ENCODE measurements around the gene PHIP. TPM values are rescaled to one million over a fixed set of nuclear protein-coding genes. Genes with fewer than 3 reads are reported as not detected.
"Not testable (repeated sequence)": the region's sequence is repeated elsewhere in the genome, so short reads cannot be mapped to it uniquely, and the experiment has no call there.

Gene PHIP
- total and polyA plus RNA-seq, 2 donors (not counting 3 experiments of a cell fraction or from before 2014, with no cell fraction given), result 3.5 to 28.4 TPM

DNA sequence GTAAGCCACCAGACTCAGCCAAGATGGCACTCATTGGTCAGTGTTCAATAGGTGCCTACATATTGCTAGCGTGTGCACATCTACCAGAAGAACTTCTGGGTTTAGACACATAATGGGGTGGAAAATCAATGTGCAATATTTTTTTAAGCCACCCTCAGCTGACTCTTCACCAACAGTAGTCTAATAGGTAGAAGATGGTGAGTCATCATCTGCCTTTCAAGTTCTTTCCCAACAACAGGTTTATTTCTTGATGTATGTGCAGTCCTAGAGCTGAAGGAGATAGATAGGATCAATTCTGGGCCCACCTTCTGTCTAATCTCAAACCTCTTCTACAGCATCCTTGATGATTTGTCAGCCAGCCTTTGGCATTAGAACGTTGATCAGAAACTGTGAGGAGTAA, 169.4 kb downstream of the PHIP start:
- intact Hi-C loops (cut with micrococcal nuclease), result no loop called here
- BruUV-seq (replicated peaks), result no TSS peak
- Histone ChIP-seq H3K9ac (replicated peaks; ENCODE audit: extremely low read depth, insufficient read depth, low read length) (no peak overlapping the region), H3K36me3 (ENCODE audit: control insufficient read depth in 2 of 2, extremely low read depth in 1 of 2, insufficient read depth in 2 of 2, low read length in 2 of 2) (no peaks in the 10 kb centered on the region), H3K4me1 (ENCODE audit: control insufficient read depth, extremely low read depth, insufficient read depth, low read length) (peaks cover 8% of the 10 kb centered on the region), H3K27me3 (ENCODE audit: control insufficient read depth in 2 of 2, insufficient read depth in 2 of 2, low read length in 2 of 2) (no peaks in the 10 kb centered on the region), H3K4me3 (replicated peaks in 1 of 3; ENCODE audit: insufficient read depth in 1 of 3, low read depth in 1 of 3, low read length in 3 of 3) (no peak overlapping the region), H4K20me1 (replicated peaks; ENCODE audit: control insufficient read depth, extremely low read depth, insufficient read depth, low read length) (no peaks in the 10 kb centered on the region), H3K27ac (ENCODE audit: insufficient read depth, low read depth, low read length) (no peak overlapping the region), H3K9me3 (replicated peaks; ENCODE audit: control insufficient read depth, insufficient read depth, low read length) (no peaks in the 10 kb centered on the region), H3K4me2 (ENCODE audit: insufficient read depth, low read length) (no peak overlapping the region), H3K9me1 (replicated peaks; ENCODE audit: control insufficient read depth, extremely low read depth, insufficient read depth, low read length) (no peaks in the 10 kb centered on the region), H3K79me2 (ENCODE audit: control insufficient read depth, insufficient read depth, low read length) (no peaks in the 10 kb centered on the region), H2AFZ (ENCODE audit: low read depth, low read length) (no peak overlapping the region)
- dilution Hi-C loops (cut with MboI; ENCODE audit: extremely low pct_ligation_motif_present, low sequenced_read_pairs), result no loop called here
- no peak for DNase-seq (ENCODE audit: low read depth, low spot score)
- TF ChIP-seq, protein P1, sequence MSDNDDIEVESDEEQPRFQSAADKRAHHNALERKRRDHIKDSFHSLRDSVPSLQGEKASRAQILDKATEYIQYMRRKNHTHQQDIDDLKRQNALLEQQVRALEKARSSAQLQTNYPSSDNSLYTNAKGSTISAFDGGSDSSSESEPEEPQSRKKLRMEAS (IDR thresholded peaks at IDR 0.05; ENCODE audit: insufficient read depth, insufficient read length), result no peak
- no peak for FAIRE-seq
- CTCF ChIA-PET, result no interaction called here
- POLR2A ChIA-PET, result no interaction called here

DNA sequence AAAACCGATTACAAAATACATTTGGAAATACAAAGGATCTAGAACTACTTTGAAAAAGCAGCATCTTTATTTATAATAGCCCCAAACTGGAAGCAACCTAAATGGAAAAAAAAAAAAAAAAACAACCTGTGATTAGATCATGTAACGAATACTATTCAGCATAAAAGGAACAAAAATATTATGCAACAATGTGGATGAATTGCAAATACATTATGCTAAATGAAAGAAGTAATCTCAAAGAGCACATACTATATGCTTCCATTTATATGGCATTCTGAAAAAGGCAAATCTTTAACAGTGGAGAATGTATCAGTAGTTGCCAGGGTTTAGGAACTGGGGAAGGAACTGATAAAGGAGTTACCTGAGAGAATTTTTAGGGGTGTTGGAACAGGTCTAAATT, 181.8 kb downstream of the PHIP start:
- H3K4me1 ChIP-seq (ENCODE audit: control insufficient read depth, extremely low read depth, insufficient read depth, low read length), result no peaks in the 10 kb centered on the region
- no peaks in the 10 kb centered on the region for H4K20me1 ChIP-seq (replicated peaks; ENCODE audit: control insufficient read depth, extremely low read depth, insufficient read depth, low read length)
- H2AFZ ChIP-seq (ENCODE audit: low read depth, low read length), result no peak overlapping the region
- ChIA-PET CTCF (no interaction called here), POLR2A (no interaction called here)
- dilution Hi-C loops (cut with MboI; ENCODE audit: extremely low pct_ligation_motif_present, low sequenced_read_pairs), result no loop called here
- BruUV-seq (replicated peaks), result no TSS peak
- H3K36me3 ChIP-seq (ENCODE audit: control insufficient read depth in 2 of 2, extremely low read depth in 1 of 2, insufficient read depth in 2 of 2, low read length in 2 of 2), result no peaks in the 10 kb centered on the region
- no peaks in the 10 kb centered on the region for H3K79me2 ChIP-seq (ENCODE audit: control insufficient read depth, insufficient read depth, low read length)
- H3K4me3 ChIP-seq (replicated peaks in 1 of 3; ENCODE audit: insufficient read depth in 1 of 3, low read depth in 1 of 3, low read length in 3 of 3), result no peak overlapping the region
- H3K27me3 ChIP-seq (ENCODE audit: control insufficient read depth in 2 of 2, insufficient read depth in 2 of 2, low read length in 2 of 2), result no peaks in the 10 kb centered on the region
- no peaks in the 10 kb centered on the region for H3K9me3 ChIP-seq (replicated peaks; ENCODE audit: control insufficient read depth, insufficient read depth, low read length)
- H3K9ac ChIP-seq (replicated peaks; ENCODE audit: extremely low read depth, insufficient read depth, low read length), result no peak overlapping the region
- intact Hi-C loops (cut with micrococcal nuclease), result no loop called here
- no peak for DNase-seq (ENCODE audit: low read depth, low spot score)
- no peaks in the 10 kb centered on the region for H3K9me1 ChIP-seq (replicated peaks; ENCODE audit: control insufficient read depth, extremely low read depth, insufficient read depth, low read length)
- TF ChIP-seq POLR2A (IDR thresholded peaks at IDR 0.05; ENCODE audit: low read depth, low read length) (no peak), CTCF (IDR thresholded peaks at IDR 0.05; ENCODE audit: extremely low read depth in 1 of 2, insufficient read depth in 1 of 2, low read depth in 1 of 2, low read length in 2 of 2) (no peak), GATA2 (IDR thresholded peaks at IDR 0.05; ENCODE audit: insufficient read depth, insufficient read length, low read depth, low read length) (no peak), FOS (IDR thresholded peaks at IDR 0.05; ENCODE audit: borderline replicate concordance, insufficient read depth, low read length) (no peak), POLR2AphosphoS5 (IDR thresholded peaks at IDR 0.05; ENCODE audit: insufficient read depth, low read depth, low read length) (no peak), MYC (IDR thresholded peaks at IDR 0.05; ENCODE audit: low read depth, low read length) (no peak), JUN (IDR thresholded peaks at IDR 0.05; ENCODE audit: borderline replicate concordance, insufficient read depth, insufficient read length, low read depth) (no peak), EZH2 (IDR thresholded peaks at IDR 0.05; ENCODE audit: borderline replicate concordance, low read depth, low read length, severe bottlenecking) (no peak)
- TF ChIP-seq, protein P1 (IDR thresholded peaks at IDR 0.05; ENCODE audit: insufficient read depth, insufficient read length), result no peak
- FAIRE-seq, result no peak
- no peak overlapping the region for H3K27ac ChIP-seq (ENCODE audit: insufficient read depth, low read depth, low read length)
- no peak overlapping the region for H3K4me2 ChIP-seq (ENCODE audit: insufficient read depth, low read length)

DNA sequence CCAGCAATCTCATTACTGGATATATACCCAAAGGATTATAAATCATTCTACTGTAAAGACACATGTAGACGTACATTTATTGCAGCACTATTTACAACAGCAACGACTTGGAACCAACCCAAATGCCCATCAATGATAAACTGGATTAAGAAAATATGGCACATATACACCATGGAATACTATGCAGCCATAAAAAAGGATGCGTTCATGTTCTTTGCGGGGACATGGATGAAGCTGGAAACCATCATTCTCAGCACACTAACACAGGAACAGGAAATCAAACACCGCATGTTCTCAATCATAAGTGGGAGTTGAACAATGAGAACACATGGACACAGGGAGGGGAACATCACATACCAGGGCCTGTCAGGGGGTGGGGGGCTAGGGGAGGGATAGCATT, 188.2 kb downstream of the PHIP start:
- H3K4me3 ChIP-seq (replicated peaks in 1 of 3; ENCODE audit: insufficient read depth in 1 of 3, low read depth in 1 of 3, low read length in 3 of 3); POLR2A ChIA-PET; H3K9me3 ChIP-seq (replicated peaks; ENCODE audit: control insufficient read depth, insufficient read depth, low read length); H3K79me2 ChIP-seq (ENCODE audit: control insufficient read depth, insufficient read depth, low read length); FAIRE-seq; H3K4me1 ChIP-seq (ENCODE audit: control insufficient read depth, extremely low read depth, insufficient read depth, low read length); DNase-seq (ENCODE audit: low read depth, low spot score); H3K9me1 ChIP-seq (replicated peaks; ENCODE audit: control insufficient read depth, extremely low read depth, insufficient read depth, low read length); dilution Hi-C loops (cut with MboI; ENCODE audit: extremely low pct_ligation_motif_present, low sequenced_read_pairs); H2AFZ ChIP-seq (ENCODE audit: low read depth, low read length); BruUV-seq (replicated peaks); H3K4me2 ChIP-seq (ENCODE audit: insufficient read depth, low read length); H3K27me3 ChIP-seq (ENCODE audit: control insufficient read depth in 2 of 2, insufficient read depth in 2 of 2, low read length in 2 of 2); intact Hi-C loops (cut with micrococcal nuclease); H3K36me3 ChIP-seq (ENCODE audit: control insufficient read depth in 2 of 2, extremely low read depth in 1 of 2, insufficient read depth in 2 of 2, low read length in 2 of 2); H3K9ac ChIP-seq (replicated peaks; ENCODE audit: extremely low read depth, insufficient read depth, low read length); H4K20me1 ChIP-seq (replicated peaks; ENCODE audit: control insufficient read depth, extremely low read depth, insufficient read depth, low read length); H3K27ac ChIP-seq (ENCODE audit: insufficient read depth, low read depth, low read length): not testable (repeated sequence)
- CTCF ChIA-PET, result interaction anchor here (0.6 to 1.9 kb wide), 2 partner anchors 9 to 23 kb away, joined by 3 to 4 read pairs; partner anchors contain the start of gene IRAK1BP1

Data from endothelial cell of umbilical vein (primary cell).